GM12801 (cell line): ENCODE results near the gene BTBD9.

Experiments
- CTCF ChIP-seq: IDR thresholded peaks from one replicate; pipeline ENCODE4 v1.5.1; 2011; ENCODE audit warnings: control low read depth; ENCODE audit not compliant: insufficient read length; ENCODE audit errors: extremely low read depth

The BTBD9 gene

GRCh38 chr6:38179794-38180430 lies 459.8 kb downstream of the BTBD9 start:
- no peak for TF ChIP-seq CTCF

DNA sequence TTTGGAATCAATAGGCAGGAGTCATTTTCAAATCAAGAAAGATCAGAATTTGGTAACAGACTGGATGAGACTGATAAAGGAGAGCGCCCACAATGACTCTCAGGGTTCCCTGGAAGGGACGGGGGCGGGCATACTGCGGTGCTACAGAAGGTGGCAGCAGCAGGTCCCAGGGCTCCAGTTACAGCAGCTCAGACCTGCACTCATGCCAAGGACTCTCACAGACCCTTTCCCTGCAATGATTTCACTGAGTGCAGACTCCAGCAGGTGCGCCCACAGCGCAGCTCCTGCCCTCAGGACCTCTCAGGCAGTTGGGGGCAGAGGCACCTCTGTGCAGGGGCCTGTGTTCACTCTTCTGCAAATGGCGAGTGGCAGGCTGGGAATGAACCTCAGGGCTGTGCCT lies 460.4 kb downstream of the BTBD9 start:
- no peak for TF ChIP-seq CTCF

DNA sequence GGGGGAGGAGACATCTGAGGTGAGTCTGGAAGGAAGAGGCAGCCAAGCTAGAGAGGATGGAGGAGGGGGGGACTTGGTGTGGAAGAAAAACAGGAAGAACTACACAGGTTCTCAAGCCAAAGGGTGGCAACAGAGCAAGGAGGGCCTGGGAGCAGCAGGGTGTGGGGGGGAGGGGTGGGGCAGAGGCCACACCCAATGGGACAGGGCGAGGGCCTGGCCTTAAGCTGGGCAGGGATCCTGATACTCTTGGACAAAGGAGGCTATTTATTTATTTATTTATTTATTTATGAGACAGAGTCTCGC lies 461.2 kb downstream of the BTBD9 start:
- TF ChIP-seq CTCF: no peak

GRCh38 chr6:38177882-38178583 lies 461.7 kb downstream of the BTBD9 start:
- TF ChIP-seq CTCF: no peak

DNA sequence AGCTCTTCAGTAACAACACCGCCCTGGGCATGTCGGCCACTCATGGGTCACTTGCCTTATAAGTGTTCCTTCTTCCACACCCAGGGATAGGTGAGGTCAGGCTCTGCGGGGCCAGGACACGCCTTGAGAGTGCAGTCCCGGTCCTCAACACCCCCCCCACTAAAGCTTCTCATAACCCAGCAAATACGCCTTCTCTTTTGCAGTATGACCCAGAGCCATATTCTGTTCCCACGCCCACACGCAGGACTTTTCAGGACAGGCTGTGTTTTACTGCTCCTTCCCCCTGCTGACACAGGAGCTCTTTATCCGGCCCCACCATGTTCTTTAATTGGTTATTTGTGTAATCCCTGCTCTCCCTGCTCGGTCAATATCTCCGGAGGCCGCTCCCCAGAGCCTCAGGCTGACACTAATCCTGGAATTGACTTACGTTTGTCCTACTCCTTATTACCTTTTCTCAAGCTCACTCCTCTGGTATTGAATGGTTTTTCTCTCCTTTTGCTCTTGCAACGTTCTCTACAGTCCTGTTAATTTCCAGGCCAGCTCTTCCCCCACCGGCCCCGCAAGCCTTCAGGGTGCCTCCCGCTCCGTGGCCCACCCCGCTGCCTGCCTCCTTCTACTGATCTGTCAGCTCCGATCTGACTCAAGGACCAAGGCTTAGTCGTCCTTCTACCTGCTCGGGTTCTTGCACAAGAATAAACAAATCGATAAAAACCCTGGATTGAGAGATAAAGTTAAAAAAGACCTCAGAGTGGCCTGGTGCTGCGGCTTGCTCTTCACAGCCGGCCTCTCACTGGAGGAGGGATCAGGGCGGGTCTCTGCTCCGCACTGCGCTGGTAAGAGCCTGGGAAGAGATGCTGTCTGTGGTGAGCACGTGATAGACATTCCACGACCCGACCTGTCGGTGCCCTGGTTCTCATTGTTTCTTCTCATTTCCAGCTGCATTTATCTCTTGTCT lies 462.7 kb downstream of the BTBD9 start:
- no peak for TF ChIP-seq CTCF

DNA sequence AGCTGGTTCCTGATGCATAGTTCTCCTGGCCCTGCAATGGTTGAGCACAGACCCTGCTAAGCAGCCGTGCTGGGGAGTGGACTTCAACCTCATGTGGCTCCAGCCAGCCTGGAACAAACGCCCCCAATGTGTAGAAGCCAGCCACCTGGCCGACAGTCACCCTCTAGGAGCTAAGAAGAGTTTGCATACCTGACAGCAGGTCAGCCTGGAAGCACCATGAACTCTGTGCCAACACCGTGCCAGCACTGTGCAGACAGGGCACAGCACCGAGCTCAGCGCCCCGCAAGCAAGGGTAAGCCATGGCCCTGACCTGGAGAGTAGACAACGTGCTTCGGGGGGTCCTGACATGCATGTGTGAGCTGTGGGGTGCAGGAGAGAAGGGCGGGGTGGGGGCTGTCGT lies 463.9 kb downstream of the BTBD9 start:
- TF ChIP-seq CTCF: no peak

GRCh38 chr6:38174806-38175495 lies 464.8 kb downstream of the BTBD9 start:
- no peak for TF ChIP-seq CTCF
